ENCODE measurements around the gene ENAM. TPM values are rescaled to one million over a fixed set of nuclear protein-coding genes. Genes with fewer than 3 reads are reported as not detected.
"Not testable (repeated sequence)": the region's sequence is repeated elsewhere in the genome, so short reads cannot be mapped to it uniquely, and the experiment has no call there.

Gene ENAM
- total RNA-seq, 1 donor from 2014 or later = not detected

- DNase-seq (ENCODE audit: low spot score) = no peak
- Histone ChIP-seq H4K20me1 (ENCODE audit: low read depth) (no peaks in the 10 kb centered on the region), H3F3A (ENCODE audit: low read depth) (no peaks in the 10 kb centered on the region), H3K79me2 (ENCODE audit: low read depth) (no peaks in the 10 kb centered on the region), H3K4me1 (no peaks in the 10 kb centered on the region), H3K9ac (no peak overlapping the region), H3K4me3 (no peak overlapping the region), H3K27ac (no peak overlapping the region), H2AFZ (replicated peaks) (no peak overlapping the region), H3K36me3 (no peaks in the 10 kb centered on the region), H3K4me2 (no peak overlapping the region), H3K27me3 (peaks cover 5% of the 10 kb centered on the region), H3K9me3 (ENCODE audit: low read depth) (no peaks in the 10 kb centered on the region)
- Mint-ChIP-seq H3K36me3 (no peaks in the 10 kb centered on the region), H3K27me3 (ENCODE audit: insufficient read depth, low read depth) (no peaks in the 10 kb centered on the region), H3K9me3 (no peaks in the 10 kb centered on the region), H3K27ac (no peak overlapping the region), H3K4me1 (no peaks in the 10 kb centered on the region), H3K4me3 (no peak overlapping the region)
- no peak for TF ChIP-seq EZH2 (IDR thresholded peaks at IDR 0.05)
- TF ChIP-seq EZH2phosphoT487 (IDR thresholded peaks at IDR 0.05) = no peak
- TF ChIP-seq, protein P1, sequence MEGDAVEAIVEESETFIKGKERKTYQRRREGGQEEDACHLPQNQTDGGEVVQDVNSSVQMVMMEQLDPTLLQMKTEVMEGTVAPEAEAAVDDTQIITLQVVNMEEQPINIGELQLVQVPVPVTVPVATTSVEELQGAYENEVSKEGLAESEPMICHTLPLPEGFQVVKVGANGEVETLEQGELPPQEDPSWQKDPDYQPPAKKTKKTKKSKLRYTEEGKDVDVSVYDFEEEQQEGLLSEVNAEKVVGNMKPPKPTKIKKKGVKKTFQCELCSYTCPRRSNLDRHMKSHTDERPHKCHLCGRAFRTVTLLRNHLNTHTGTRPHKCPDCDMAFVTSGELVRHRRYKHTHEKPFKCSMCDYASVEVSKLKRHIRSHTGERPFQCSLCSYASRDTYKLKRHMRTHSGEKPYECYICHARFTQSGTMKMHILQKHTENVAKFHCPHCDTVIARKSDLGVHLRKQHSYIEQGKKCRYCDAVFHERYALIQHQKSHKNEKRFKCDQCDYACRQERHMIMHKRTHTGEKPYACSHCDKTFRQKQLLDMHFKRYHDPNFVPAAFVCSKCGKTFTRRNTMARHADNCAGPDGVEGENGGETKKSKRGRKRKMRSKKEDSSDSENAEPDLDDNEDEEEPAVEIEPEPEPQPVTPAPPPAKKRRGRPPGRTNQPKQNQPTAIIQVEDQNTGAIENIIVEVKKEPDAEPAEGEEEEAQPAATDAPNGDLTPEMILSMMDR (IDR thresholded peaks at IDR 0.05) = no peak
These were observed 52.4 kb downstream of the ENAM start for GRCh38 chr4:70680934-70681333.

GRCh38 chr4:70681704-70682103 lies 53.2 kb downstream of the ENAM start:
- H3F3A ChIP-seq (ENCODE audit: low read depth) = no peaks in the 10 kb centered on the region
- no peaks in the 10 kb centered on the region for H3K36me3 ChIP-seq
- H3K9ac ChIP-seq = no peak overlapping the region
- no peaks in the 10 kb centered on the region for H3K9me3 ChIP-seq (ENCODE audit: low read depth)
- no peak overlapping the region for H2AFZ ChIP-seq (replicated peaks)
- Mint-ChIP-seq H3K27me3 (ENCODE audit: insufficient read depth, low read depth) (no peaks in the 10 kb centered on the region), H3K27ac (no peak overlapping the region), H3K36me3 (no peaks in the 10 kb centered on the region), H3K9me3 (no peaks in the 10 kb centered on the region), H3K4me1 (no peaks in the 10 kb centered on the region), H3K4me3 (no peak overlapping the region)
- H3K79me2 ChIP-seq (ENCODE audit: low read depth) = no peaks in the 10 kb centered on the region
- no peaks in the 10 kb centered on the region for H3K4me1 ChIP-seq
- no peaks in the 10 kb centered on the region for H4K20me1 ChIP-seq (ENCODE audit: low read depth)
- no peak for DNase-seq (ENCODE audit: low spot score)
- no peak overlapping the region for H3K27ac ChIP-seq
- TF ChIP-seq, protein P1 (IDR thresholded peaks at IDR 0.05) = no peak
- no peak for TF ChIP-seq EZH2phosphoT487 (IDR thresholded peaks at IDR 0.05)
- no peak for TF ChIP-seq EZH2 (IDR thresholded peaks at IDR 0.05)
- no peak overlapping the region for H3K4me2 ChIP-seq
- H3K27me3 ChIP-seq = peaks cover 5% of the 10 kb centered on the region
- H3K4me3 ChIP-seq = no peak overlapping the region

DNA sequence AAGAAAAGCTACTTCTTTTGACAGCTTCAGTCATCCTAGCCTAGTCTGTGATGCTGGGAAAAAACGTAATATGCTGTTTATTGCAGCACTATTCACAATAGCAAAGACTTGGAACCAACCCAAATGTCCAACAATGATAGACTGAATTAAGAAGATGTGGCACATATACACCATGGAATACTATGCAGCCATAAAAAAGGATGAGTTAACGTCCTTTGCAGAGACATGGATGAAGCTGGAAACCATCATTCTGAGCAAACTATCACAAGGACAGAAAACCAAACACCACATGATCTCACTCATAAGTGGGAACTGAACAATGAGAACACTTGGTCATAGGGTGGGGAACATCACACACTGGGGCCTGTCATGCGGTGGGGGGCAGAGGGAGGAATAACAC lies 53.6 kb downstream of the ENAM start:
- H3K27ac Mint-ChIP-seq; H3K4me1 ChIP-seq; H3K9me3 ChIP-seq (ENCODE audit: low read depth); H3K27ac ChIP-seq; H3K36me3 ChIP-seq; H3F3A ChIP-seq (ENCODE audit: low read depth); H3K4me3 ChIP-seq; H2AFZ ChIP-seq (replicated peaks); H3K27me3 ChIP-seq; H3K9me3 Mint-ChIP-seq; DNase-seq (ENCODE audit: low spot score); H3K27me3 Mint-ChIP-seq (ENCODE audit: insufficient read depth, low read depth); H4K20me1 ChIP-seq (ENCODE audit: low read depth); H3K79me2 ChIP-seq (ENCODE audit: low read depth); H3K36me3 Mint-ChIP-seq; H3K9ac ChIP-seq; H3K4me2 ChIP-seq; H3K4me1 Mint-ChIP-seq: not testable (repeated sequence)
- peak overlapping the region; percentile 20 for H3K4me3 Mint-ChIP-seq

- peaks cover 19% of the 10 kb centered on the region for H3F3A ChIP-seq (ENCODE audit: low read depth)
- peak overlapping the region; percentile 92 for H3K4me2 ChIP-seq
- no peaks in the 10 kb centered on the region for H3K9me3 Mint-ChIP-seq
These were observed 58.8 kb downstream of the ENAM start for GRCh38 chr4:70687392-70687791.

More at GRCh38 chr4:70687392-70687791, 58.8 kb downstream of the ENAM start:
- TF ChIP-seq EZH2phosphoT487 (IDR thresholded peaks at IDR 0.05) (no peak), EZH2 (IDR thresholded peaks at IDR 0.05) (no peak)
- TF ChIP-seq, protein P1 (IDR thresholded peaks at IDR 0.05) = no peak
- peak overlapping the region; percentile 66 for H3K9ac ChIP-seq
- peak overlapping the region; percentile 90 for H3K4me3 ChIP-seq
- Mint-ChIP-seq H3K4me1 (peaks cover 32% of the 10 kb centered on the region), H3K27me3 (ENCODE audit: insufficient read depth, low read depth) (peaks cover 5% of the 10 kb centered on the region), H3K36me3 (peaks cover 3% of the 10 kb centered on the region), H3K27ac (peak overlapping the region; percentile 99), H3K4me3 (peak overlapping the region; percentile 98)
- H3K4me1 ChIP-seq = peaks cover 17% of the 10 kb centered on the region
- peak overlapping the region; percentile 68 for H2AFZ ChIP-seq (replicated peaks)
- H3K36me3 ChIP-seq = no peaks in the 10 kb centered on the region
- peaks cover 18% of the 10 kb centered on the region for H4K20me1 ChIP-seq (ENCODE audit: low read depth)
- peak overlapping the region; percentile 81 for H3K27ac ChIP-seq
- H3K9me3 ChIP-seq (ENCODE audit: low read depth) = no peaks in the 10 kb centered on the region
- H3K27me3 ChIP-seq = peaks cover 5% of the 10 kb centered on the region
- peaks cover 40% of the 10 kb centered on the region for H3K79me2 ChIP-seq (ENCODE audit: low read depth)
- no peak for DNase-seq (ENCODE audit: low spot score)

Measured in neural progenitor cell (in vitro differentiated cells).